HepG2 (cell line): ENCODE results near the gene ENG. TPM values are rescaled to one million over a fixed set of nuclear protein-coding genes. Genes with fewer than 3 reads are reported as not detected.

Experiments used
- AKAP8 ChIP-seq: sonication (generic); formaldehyde crosslinking; IDR thresholded peaks from 2 replicates; pipeline ENCODE4 v1.5.1; 2020; ENCODE audit warnings: mild to moderate bottlenecking, missing genetic modification reagents
- ELF3 ChIP-seq: IDR thresholded peaks from 2 replicates; pipeline ENCODE4 v1.6.1; 2016; ENCODE audit warnings: missing genetic modification reagents, missing compliant biosample characterization
- FOSL2 ChIP-seq: sonication (generic); formaldehyde crosslinking; IDR thresholded peaks from 2 replicates; pipeline ENCODE4 v1.4.0; 2020; ENCODE audit warnings: missing genetic modification reagents
- HDAC1 ChIP-seq: sonication (generic); formaldehyde crosslinking; IDR thresholded peaks from 2 replicates; pipeline ENCODE4 v1.5.1; 2020; ENCODE audit warnings: mild to moderate bottlenecking, missing genetic modification reagents
- NFE2L1 ChIP-seq: sonication (generic); formaldehyde crosslinking; IDR thresholded peaks from 2 replicates; pipeline ENCODE4 v1.4.0; 2020; ENCODE audit warnings: missing genetic modification reagents, mild to moderate bottlenecking, borderline replicate concordance
- PPARG ChIP-seq: conservative IDR thresholded peaks from 2 replicates; pipeline ENCODE4 v1.6.1; 2016; ENCODE audit warnings: missing biosample characterization, missing genetic modification reagents
- RBFOX2 ChIP-seq: fragments of 200-400 bp; formaldehyde crosslinking; IDR thresholded peaks from 2 replicates; pipeline ENCODE4 v1.6.1; 2017; ENCODE audit warnings: low read depth, mild to moderate bottlenecking, low read length
- SALL1 ChIP-seq: sonication (generic); formaldehyde crosslinking; IDR thresholded peaks from 2 replicates; pipeline ENCODE4 v1.8.0; 2022; ENCODE audit warnings: mild to moderate bottlenecking, missing genetic modification reagents
- SP140L ChIP-seq: sonication (generic); formaldehyde crosslinking; IDR thresholded peaks from 2 replicates; pipeline ENCODE4 v1.4.0; 2020; ENCODE audit warnings: missing genetic modification reagents, borderline replicate concordance
- TBX3 ChIP-seq: fragments of 450-650 bp; IDR thresholded peaks from 2 replicates; pipeline ENCODE4 v1.6.1; 2017; ENCODE audit warnings: antibody characterized with exemption, mild to moderate bottlenecking, inconsistent platforms, borderline replicate concordance
- ZFX ChIP-seq: sonication (generic); formaldehyde crosslinking; IDR thresholded peaks from 2 replicates; pipeline ENCODE4 v1.4.0; 2020; ENCODE audit warnings: mild to moderate bottlenecking, low read depth, missing genetic modification reagents, moderate library complexity
- ZNF10 ChIP-seq: sonication (generic); formaldehyde crosslinking; IDR thresholded peaks from 2 replicates; pipeline ENCODE4 v1.4.0; 2020; ENCODE audit warnings: mild to moderate bottlenecking, low read depth, missing genetic modification reagents, borderline replicate concordance
- ZNF451 ChIP-seq: sonication (generic); formaldehyde crosslinking; IDR thresholded peaks from 2 replicates; pipeline ENCODE4 v1.5.0; 2020; ENCODE audit warnings: mild to moderate bottlenecking, missing genetic modification reagents
- polyA plus RNA-seq, 8 experiments: library from polyadenylated mRNA; depleted of rRNA in 3 of 8; stranded (reverse) in 7 of 8; unstranded in 1 of 8; fragments of >200 nt; fragmentation: Illumina TruSeq in 4 of 8; extraction: Trizol in 4 of 8; gene quantifications; 2 replicates each; pipeline versions ENCODE4 v1.2.1 to v1.2.3, GENCODE V29; 2011 to 2016; ENCODE audit warnings: low read depth in 4 of 8, missing spikeins in 1 of 8, mixed read lengths in 1 of 8; ENCODE audit not compliant: insufficient read depth in 1 of 8
- total RNA-seq, 5 experiments: library from RNA; depleted of rRNA; stranded (reverse); fragments of >200 nt; fragmentation: Illumina TruSeq; extraction: Trizol; gene quantifications; 2 replicates each; pipeline ENCODE4 v1.2.3, GENCODE V29; 2016; ENCODE audit warnings: low read depth in 1 of 5
- TF ChIP-seq, protein P1 (sequence below): sonication (generic); formaldehyde crosslinking; IDR thresholded peaks from 2 replicates; pipeline ENCODE4 v1.4.0; 2020; ENCODE audit warnings: missing genetic modification reagents, mild to moderate bottlenecking, borderline replicate concordance
- TF ChIP-seq, protein P2 (sequence below): sonication (generic); formaldehyde crosslinking; IDR thresholded peaks from 2 replicates; pipeline ENCODE4 v1.4.0; 2020; ENCODE audit warnings: mild to moderate bottlenecking, missing genetic modification reagents
- TF ChIP-seq, protein P3 (sequence below): sonication (generic); IDR thresholded peaks from 2 replicates; pipeline ENCODE4 v1.6.1; 2016; ENCODE audit warnings: low read depth, borderline replicate concordance
- TF ChIP-seq, protein P4 (sequence below): IDR thresholded peaks from 2 replicates; pipeline ENCODE4 v1.4.0; 2020; ENCODE audit warnings: mild to moderate bottlenecking, missing genetic modification reagents
- TF ChIP-seq, protein P5 (sequence below): sonication (generic); formaldehyde crosslinking; conservative IDR thresholded peaks from 2 replicates; pipeline ENCODE4 v1.4.0; 2020; ENCODE audit warnings: missing genetic modification reagents

ENG gene
- total and polyA plus RNA-seq, 2 of the 13 experiments (the other 11 are each of a cell fraction or from before 2014, with no cell fraction given): 0.02 to 1.1 TPM

DNA sequence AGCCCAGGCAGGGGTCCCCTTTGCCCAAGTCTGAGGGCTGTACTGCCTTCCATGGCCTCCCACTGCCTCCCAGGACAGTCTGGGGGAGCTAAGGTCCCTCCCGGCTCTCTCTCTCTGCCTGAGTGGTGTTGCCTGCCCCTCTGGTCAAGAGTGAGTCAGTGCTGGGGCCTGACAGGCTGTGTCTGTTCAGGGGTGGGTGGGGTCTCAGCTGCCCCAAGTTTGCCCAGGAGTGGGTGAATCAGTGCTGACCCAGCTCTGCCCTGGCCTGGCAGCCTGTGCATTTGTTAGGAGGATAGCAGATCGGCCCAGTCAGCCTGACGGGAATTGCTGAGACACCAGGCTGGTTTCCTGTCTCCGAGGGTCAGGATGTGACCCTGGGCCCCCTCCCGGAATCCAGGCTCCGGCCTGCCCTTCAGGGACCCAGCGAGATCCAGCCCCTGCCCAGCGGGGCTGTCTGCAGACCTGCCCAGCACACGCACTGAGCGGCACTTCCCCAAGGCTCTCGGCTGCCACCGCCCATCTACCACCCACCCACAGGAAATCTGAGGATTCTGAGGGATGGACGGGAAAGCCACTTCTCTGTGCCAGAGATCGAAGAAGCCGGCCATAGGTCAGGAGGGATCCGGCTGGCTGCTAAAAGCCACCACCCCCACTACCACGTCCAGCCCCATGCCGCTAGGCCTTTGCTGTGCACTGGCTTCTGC lies 15.9 kb downstream of the ENG start (continued):
- TF ChIP-seq, protein P1, sequence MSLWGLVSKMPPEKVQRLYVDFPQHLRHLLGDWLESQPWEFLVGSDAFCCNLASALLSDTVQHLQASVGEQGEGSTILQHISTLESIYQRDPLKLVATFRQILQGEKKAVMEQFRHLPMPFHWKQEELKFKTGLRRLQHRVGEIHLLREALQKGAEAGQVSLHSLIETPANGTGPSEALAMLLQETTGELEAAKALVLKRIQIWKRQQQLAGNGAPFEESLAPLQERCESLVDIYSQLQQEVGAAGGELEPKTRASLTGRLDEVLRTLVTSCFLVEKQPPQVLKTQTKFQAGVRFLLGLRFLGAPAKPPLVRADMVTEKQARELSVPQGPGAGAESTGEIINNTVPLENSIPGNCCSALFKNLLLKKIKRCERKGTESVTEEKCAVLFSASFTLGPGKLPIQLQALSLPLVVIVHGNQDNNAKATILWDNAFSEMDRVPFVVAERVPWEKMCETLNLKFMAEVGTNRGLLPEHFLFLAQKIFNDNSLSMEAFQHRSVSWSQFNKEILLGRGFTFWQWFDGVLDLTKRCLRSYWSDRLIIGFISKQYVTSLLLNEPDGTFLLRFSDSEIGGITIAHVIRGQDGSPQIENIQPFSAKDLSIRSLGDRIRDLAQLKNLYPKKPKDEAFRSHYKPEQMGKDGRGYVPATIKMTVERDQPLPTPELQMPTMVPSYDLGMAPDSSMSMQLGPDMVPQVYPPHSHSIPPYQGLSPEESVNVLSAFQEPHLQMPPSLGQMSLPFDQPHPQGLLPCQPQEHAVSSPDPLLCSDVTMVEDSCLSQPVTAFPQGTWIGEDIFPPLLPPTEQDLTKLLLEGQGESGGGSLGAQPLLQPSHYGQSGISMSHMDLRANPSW (CRISPR knock-in tag): no peak
- TF ChIP-seq ZFX (CRISPR knock-in tag) (peak; percentile 76), ZNF10 (CRISPR knock-in tag) (no peak), PPARG (CRISPR knock-in tag) (peak; percentile 51; the same call in 1 of the 2 replicates), ZNF451 (0 out of 2 replicates have a peak, but pooled peaks have one; percentile 25), FOSL2 (CRISPR knock-in tag) (peak; percentile 52; the same call in 1 of the 2 replicates), ELF3 (CRISPR knock-in tag) (peak; percentile 53), TBX3 (no peak), AKAP8 (CRISPR knock-in tag) (0 out of 2 replicates have a peak, but pooled peaks have one; percentile 25), SALL1 (peak; percentile 21; the same call in 1 of the 2 replicates), HDAC1 (CRISPR knock-in tag) (peak; percentile 49), SP140L (no peak), RBFOX2 (peak; percentile 25; the same call in 1 of the 2 replicates), NFE2L1 (no peak)
- TF ChIP-seq, protein P2, sequence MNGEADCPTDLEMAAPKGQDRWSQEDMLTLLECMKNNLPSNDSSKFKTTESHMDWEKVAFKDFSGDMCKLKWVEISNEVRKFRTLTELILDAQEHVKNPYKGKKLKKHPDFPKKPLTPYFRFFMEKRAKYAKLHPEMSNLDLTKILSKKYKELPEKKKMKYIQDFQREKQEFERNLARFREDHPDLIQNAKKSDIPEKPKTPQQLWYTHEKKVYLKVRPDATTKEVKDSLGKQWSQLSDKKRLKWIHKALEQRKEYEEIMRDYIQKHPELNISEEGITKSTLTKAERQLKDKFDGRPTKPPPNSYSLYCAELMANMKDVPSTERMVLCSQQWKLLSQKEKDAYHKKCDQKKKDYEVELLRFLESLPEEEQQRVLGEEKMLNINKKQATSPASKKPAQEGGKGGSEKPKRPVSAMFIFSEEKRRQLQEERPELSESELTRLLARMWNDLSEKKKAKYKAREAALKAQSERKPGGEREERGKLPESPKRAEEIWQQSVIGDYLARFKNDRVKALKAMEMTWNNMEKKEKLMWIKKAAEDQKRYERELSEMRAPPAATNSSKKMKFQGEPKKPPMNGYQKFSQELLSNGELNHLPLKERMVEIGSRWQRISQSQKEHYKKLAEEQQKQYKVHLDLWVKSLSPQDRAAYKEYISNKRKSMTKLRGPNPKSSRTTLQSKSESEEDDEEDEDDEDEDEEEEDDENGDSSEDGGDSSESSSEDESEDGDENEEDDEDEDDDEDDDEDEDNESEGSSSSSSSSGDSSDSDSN (CRISPR knock-in tag): peak; percentile 77
- TF ChIP-seq, protein P3, sequence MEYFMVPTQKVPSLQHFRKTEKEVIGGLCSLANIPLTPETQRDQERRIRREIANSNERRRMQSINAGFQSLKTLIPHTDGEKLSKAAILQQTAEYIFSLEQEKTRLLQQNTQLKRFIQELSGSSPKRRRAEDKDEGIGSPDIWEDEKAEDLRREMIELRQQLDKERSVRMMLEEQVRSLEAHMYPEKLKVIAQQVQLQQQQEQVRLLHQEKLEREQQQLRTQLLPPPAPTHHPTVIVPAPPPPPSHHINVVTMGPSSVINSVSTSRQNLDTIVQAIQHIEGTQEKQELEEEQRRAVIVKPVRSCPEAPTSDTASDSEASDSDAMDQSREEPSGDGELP: no peak; the same call in 1 of the 2 replicates
- TF ChIP-seq, protein P4, sequence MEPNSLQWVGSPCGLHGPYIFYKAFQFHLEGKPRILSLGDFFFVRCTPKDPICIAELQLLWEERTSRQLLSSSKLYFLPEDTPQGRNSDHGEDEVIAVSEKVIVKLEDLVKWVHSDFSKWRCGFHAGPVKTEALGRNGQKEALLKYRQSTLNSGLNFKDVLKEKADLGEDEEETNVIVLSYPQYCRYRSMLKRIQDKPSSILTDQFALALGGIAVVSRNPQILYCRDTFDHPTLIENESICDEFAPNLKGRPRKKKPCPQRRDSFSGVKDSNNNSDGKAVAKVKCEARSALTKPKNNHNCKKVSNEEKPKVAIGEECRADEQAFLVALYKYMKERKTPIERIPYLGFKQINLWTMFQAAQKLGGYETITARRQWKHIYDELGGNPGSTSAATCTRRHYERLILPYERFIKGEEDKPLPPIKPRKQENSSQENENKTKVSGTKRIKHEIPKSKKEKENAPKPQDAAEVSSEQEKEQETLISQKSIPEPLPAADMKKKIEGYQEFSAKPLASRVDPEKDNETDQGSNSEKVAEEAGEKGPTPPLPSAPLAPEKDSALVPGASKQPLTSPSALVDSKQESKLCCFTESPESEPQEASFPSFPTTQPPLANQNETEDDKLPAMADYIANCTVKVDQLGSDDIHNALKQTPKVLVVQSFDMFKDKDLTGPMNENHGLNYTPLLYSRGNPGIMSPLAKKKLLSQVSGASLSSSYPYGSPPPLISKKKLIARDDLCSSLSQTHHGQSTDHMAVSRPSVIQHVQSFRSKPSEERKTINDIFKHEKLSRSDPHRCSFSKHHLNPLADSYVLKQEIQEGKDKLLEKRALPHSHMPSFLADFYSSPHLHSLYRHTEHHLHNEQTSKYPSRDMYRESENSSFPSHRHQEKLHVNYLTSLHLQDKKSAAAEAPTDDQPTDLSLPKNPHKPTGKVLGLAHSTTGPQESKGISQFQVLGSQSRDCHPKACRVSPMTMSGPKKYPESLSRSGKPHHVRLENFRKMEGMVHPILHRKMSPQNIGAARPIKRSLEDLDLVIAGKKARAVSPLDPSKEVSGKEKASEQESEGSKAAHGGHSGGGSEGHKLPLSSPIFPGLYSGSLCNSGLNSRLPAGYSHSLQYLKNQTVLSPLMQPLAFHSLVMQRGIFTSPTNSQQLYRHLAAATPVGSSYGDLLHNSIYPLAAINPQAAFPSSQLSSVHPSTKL (CRISPR knock-in tag): peak; percentile 53; the same call in 1 of the 2 replicates
- TF ChIP-seq, protein P5, sequence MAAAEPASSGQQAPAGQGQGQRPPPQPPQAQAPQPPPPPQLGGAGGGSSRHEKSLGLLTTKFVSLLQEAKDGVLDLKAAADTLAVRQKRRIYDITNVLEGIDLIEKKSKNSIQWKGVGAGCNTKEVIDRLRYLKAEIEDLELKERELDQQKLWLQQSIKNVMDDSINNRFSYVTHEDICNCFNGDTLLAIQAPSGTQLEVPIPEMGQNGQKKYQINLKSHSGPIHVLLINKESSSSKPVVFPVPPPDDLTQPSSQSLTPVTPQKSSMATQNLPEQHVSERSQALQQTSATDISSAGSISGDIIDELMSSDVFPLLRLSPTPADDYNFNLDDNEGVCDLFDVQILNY (CRISPR knock-in tag): no peak
